ENCODE results near the gene CEACAM3.

CEACAM3 gene

GRCh38 chr19:41808663-41809566 lies 12.5 kb downstream of the CEACAM3 start:
- H3K9me3 Mint-ChIP-seq: no peaks in the 10 kb centered on the region
- H3K27me3 Mint-ChIP-seq: peaks cover 54% of the 10 kb centered on the region
- H3K4me1 Mint-ChIP-seq: no peaks in the 10 kb centered on the region
- no peak for ATAC-seq
- H3K27ac Mint-ChIP-seq: no peak overlapping the region
- DNase-seq: no peak
- H3K4me3 Mint-ChIP-seq: no peak overlapping the region

GRCh38 chr19:41810301-41810700 lies 13.9 kb downstream of the CEACAM3 start:
- Mint-ChIP-seq H3K27ac (no peak overlapping the region), H3K9me3 (no peaks in the 10 kb centered on the region), H3K4me3 (no peak overlapping the region), H3K27me3 (peaks cover 54% of the 10 kb centered on the region), H3K4me1 (peaks cover 11% of the 10 kb centered on the region)
- DNase-seq (no peak), ATAC-seq (no peak)

GRCh38 chr19:41811036-41811435 lies 14.6 kb downstream of the CEACAM3 start:
- Mint-ChIP-seq H3K4me3 (no peak overlapping the region), H3K27ac (peak overlapping the region in 1 of 2 donors; percentile 43), H3K9me3 (no peaks in the 10 kb centered on the region), H3K27me3 (peaks cover 49% of the 10 kb centered on the region), H3K4me1 (peaks cover 14% of the 10 kb centered on the region)
- DNase-seq: no peak
- no peak for ATAC-seq

GRCh38 chr19:41811981-41812380 lies 15.6 kb downstream of the CEACAM3 start:
- H3K27me3 Mint-ChIP-seq: peaks cover 39% of the 10 kb centered on the region
- H3K27ac Mint-ChIP-seq: no peak overlapping the region
- H3K4me3 Mint-ChIP-seq: no peak overlapping the region
- ATAC-seq (no peak), DNase-seq (no peak)
- H3K9me3 Mint-ChIP-seq: no peaks in the 10 kb centered on the region
- peaks cover 14% of the 10 kb centered on the region for H3K4me1 Mint-ChIP-seq

GRCh38 chr19:41813911-41814310 lies 17.5 kb downstream of the CEACAM3 start:
- H3K4me3 Mint-ChIP-seq: no peak overlapping the region
- H3K27me3 Mint-ChIP-seq: peaks cover 20% of the 10 kb centered on the region
- no peak overlapping the region for H3K27ac Mint-ChIP-seq
- no peak for ATAC-seq
- no peak for DNase-seq
- H3K4me1 Mint-ChIP-seq: peaks cover 14% of the 10 kb centered on the region
- H3K9me3 Mint-ChIP-seq: no peaks in the 10 kb centered on the region

- Mint-ChIP-seq H3K4me1 (peaks cover 14% of the 10 kb centered on the region), H3K9me3 (no peaks in the 10 kb centered on the region), H3K27ac (no peak overlapping the region), H3K4me3 (no peak overlapping the region), H3K27me3 (peaks cover 9% of the 10 kb centered on the region)
- ATAC-seq (no peak), DNase-seq (no peak)
Observed at GRCh38 chr19:41815301-41815700, 18.9 kb downstream of the CEACAM3 start.

- DNase-seq (no peak), ATAC-seq (no peak)
- H3K9me3 Mint-ChIP-seq: no peaks in the 10 kb centered on the region
- peaks cover 17% of the 10 kb centered on the region for H3K27me3 Mint-ChIP-seq
- peaks cover 19% of the 10 kb centered on the region for H3K4me1 Mint-ChIP-seq
- H3K4me3 Mint-ChIP-seq: no peak overlapping the region
- H3K27ac Mint-ChIP-seq: no peak overlapping the region
Observed at GRCh38 chr19:41816761-41817160, 20.4 kb downstream of the CEACAM3 start.

GRCh38 chr19:41821003-41821735 lies 24.8 kb downstream of the CEACAM3 start:
- no peak overlapping the region for H3K4me3 Mint-ChIP-seq
- H3K27me3 Mint-ChIP-seq: peaks cover 35% of the 10 kb centered on the region
- peak; percentile 60 to 66 for DNase-seq
- H3K9me3 Mint-ChIP-seq: no peaks in the 10 kb centered on the region
- ATAC-seq: peak; percentile 97
- H3K27ac Mint-ChIP-seq: no peak overlapping the region
- peaks cover 5% of the 10 kb centered on the region for H3K4me1 Mint-ChIP-seq

- Mint-ChIP-seq H3K4me3 (no peak overlapping the region), H3K9me3 (no peaks in the 10 kb centered on the region), H3K27me3 (peaks cover 39% of the 10 kb centered on the region), H3K27ac (no peak overlapping the region), H3K4me1 (no peaks in the 10 kb centered on the region)
- DNase-seq (no peak), ATAC-seq (no peak)
Observed at GRCh38 chr19:41837981-41838708, 41.8 kb downstream of the CEACAM3 start.

- ATAC-seq: no peak
- DNase-seq: no peak
- Mint-ChIP-seq H3K27me3 (peaks cover 50% of the 10 kb centered on the region), H3K4me3 (no peak overlapping the region), H3K9me3 (no peaks in the 10 kb centered on the region), H3K4me1 (no peaks in the 10 kb centered on the region), H3K27ac (no peak overlapping the region)
Observed at GRCh38 chr19:41839211-41839610, 42.8 kb downstream of the CEACAM3 start.

GRCh38 chr19:41843371-41843770 lies 47.0 kb downstream of the CEACAM3 start:
- DNase-seq (no peak), ATAC-seq (no peak)
- no peaks in the 10 kb centered on the region for H3K9me3 Mint-ChIP-seq
- no peaks in the 10 kb centered on the region for H3K4me1 Mint-ChIP-seq
- H3K27me3 Mint-ChIP-seq: peaks cover 20% of the 10 kb centered on the region
- H3K27ac Mint-ChIP-seq: no peak overlapping the region
- no peak overlapping the region for H3K4me3 Mint-ChIP-seq

GRCh38 chr19:41844601-41845000 lies 48.2 kb downstream of the CEACAM3 start, which contains the start of gene LYPD4:
LYPD4 (minus strand) TSS chr19:41844683; CDS start chr19:41839285, 5,398 bp downstream.
- H3K4me3 Mint-ChIP-seq: no peak within 1 kb of the TSS
- DNase-seq (no peak), ATAC-seq (no peak)
- H3K27ac Mint-ChIP-seq: no peak within 1 kb of the TSS
- no peaks in the 10 kb centered on the region for H3K4me1 Mint-ChIP-seq
- no peaks in the 10 kb centered on the region for H3K9me3 Mint-ChIP-seq
- peaks cover 25% of the 10 kb centered on the region for H3K27me3 Mint-ChIP-seq

GRCh38 chr19:41845001-41845050 lies 48.4 kb downstream of the CEACAM3 start, which contains the start of gene DMRTC2:
DMRTC2 (plus strand) TSS chr19:41845042; CDS start chr19:41847429, 2,387 bp downstream.
- Mint-ChIP-seq H3K4me1 (no peaks in the 10 kb centered on the region), H3K9me3 (no peaks in the 10 kb centered on the region), H3K27me3 (peaks cover 25% of the 10 kb centered on the region), H3K27ac (no peak within 1 kb of the TSS), H3K4me3 (no peak within 1 kb of the TSS)
- DNase-seq (no peak), ATAC-seq (no peak)

- no peak overlapping the region for H3K27ac Mint-ChIP-seq
- H3K9me3 Mint-ChIP-seq: no peaks in the 10 kb centered on the region
- no peak overlapping the region for H3K4me3 Mint-ChIP-seq
- H3K4me1 Mint-ChIP-seq: no peaks in the 10 kb centered on the region
- ATAC-seq: no peak
- DNase-seq: no peak
- peaks cover 22% of the 10 kb centered on the region for H3K27me3 Mint-ChIP-seq
Observed at GRCh38 chr19:41845051-41845590, 48.7 kb downstream of the CEACAM3 start.

GRCh38 chr19:41847351-41848105 lies 51.1 kb downstream of the CEACAM3 start:
- Mint-ChIP-seq H3K27ac (no peak overlapping the region), H3K9me3 (no peaks in the 10 kb centered on the region), H3K27me3 (peaks cover 36% of the 10 kb centered on the region), H3K4me1 (no peaks in the 10 kb centered on the region), H3K4me3 (no peak overlapping the region)
- ATAC-seq (no peak), DNase-seq (no peak)

Measured in stimulated activated naive CD8-positive, alpha-beta T cell treated with anti-CD3 and anti-CD28 coated beads, Interleukin-15, amount 100 ng/mL, for 72 hours (primary cell).